Erythroblast (primary cell): ENCODE data around the gene OR2T29.

Experiments used
- GATA1 ChIP-seq: IDR thresholded peaks from 2 replicates; pipeline ENCODE4 v1.6.1; 2011; ENCODE audit warnings: low read depth, mild to moderate bottlenecking, control low read depth, low read length, moderate library complexity
- POLR2A ChIP-seq: IDR thresholded peaks from 2 replicates; pipeline ENCODE4 v1.6.1; 2011; ENCODE audit warnings: mild to moderate bottlenecking, low read length

DNA sequence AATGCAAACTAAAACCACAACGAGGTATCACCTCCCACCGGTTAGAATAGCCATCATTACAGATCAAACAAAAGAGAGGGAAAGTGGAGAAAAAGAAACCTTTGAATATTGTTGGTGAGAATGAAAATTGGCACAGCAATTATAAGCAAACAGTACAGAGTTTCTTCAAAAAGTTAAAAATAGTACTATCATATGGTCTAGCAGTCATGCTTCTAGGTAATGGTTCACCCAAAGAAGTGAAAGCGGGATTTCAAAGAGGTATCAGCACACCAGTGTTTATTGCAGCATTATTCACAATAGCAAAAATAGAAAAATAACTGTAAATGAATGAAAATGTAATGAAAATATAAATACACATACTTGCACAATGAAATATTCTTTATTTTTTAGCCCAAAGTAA is 26.8 kb upstream of the OR2T29 start:
- TF ChIP-seq POLR2A: no peak
- no peak for TF ChIP-seq GATA1
